SW 1271 (cell line): ENCODE results near the gene MKI67.

Experiments
- DNase-seq, 2 experiments: peaks; one replicate each; lab custom pipeline; 2025; lab: John Stamatoyannopoulos, UW

Gene MKI67

DNA sequence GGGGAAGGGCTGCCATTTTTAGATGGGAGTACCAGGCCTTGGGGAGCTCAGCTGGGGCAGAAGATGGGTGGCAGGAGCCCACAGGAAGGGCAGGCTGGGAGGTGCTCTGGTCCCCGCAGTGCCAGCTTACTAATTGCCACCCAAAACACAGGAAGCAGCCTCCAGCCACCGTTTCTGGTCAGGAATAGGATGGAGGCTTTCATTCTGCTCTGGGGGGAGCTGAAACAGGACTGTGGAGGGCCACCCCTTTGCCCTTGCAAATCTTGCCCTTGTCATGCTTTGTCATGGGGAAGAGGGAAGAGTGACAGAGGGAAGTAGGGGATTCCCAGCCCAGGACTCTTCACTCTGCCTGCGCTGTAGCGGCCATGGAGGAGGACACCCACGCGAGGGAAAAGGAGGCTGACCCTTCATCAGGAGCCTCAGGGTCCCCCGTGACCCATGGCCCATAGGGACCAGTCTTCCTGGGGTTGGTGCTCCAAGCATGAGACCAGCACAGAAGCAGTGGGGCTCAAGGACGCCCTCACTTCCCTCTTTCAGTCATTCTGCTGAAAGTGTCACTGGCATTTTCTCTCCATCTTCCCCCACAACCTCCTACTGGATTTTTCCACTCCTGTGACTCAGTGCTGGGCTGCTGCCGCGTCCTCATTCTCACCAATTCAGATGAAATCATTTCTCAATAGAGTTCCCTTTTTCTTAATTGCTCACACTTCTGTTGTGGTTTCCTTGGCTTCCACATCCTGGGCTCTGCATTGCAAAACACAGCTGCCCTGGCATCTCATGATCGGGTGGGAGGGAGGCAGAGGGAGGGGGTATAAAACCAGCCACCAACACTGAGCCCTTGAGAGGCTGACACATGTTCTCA, 61.9 kb downstream of the MKI67 start:
- DNase-seq, result peak in 1 of 2 experiments; percentile 10

DNA sequence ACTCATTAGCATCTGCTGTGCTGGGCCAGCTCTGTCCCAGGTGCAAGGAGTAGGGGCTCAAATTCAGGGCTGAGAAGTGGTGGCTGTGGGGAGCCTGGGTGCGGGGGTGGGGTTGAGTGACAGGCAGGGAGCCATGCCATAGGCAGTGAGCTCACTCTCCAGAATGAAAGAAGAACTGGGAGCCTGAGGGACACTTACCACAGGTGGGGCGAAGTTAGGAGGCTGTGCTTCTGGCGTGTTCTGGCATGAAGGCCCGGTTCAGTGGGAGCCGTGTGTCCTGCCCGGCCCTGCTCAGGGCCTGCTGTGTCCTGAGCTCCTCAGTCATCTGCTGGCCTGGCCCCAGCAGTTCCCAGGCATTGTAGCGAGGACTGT, 62.5 kb downstream of the MKI67 start:
- no peak for DNase-seq

DNA sequence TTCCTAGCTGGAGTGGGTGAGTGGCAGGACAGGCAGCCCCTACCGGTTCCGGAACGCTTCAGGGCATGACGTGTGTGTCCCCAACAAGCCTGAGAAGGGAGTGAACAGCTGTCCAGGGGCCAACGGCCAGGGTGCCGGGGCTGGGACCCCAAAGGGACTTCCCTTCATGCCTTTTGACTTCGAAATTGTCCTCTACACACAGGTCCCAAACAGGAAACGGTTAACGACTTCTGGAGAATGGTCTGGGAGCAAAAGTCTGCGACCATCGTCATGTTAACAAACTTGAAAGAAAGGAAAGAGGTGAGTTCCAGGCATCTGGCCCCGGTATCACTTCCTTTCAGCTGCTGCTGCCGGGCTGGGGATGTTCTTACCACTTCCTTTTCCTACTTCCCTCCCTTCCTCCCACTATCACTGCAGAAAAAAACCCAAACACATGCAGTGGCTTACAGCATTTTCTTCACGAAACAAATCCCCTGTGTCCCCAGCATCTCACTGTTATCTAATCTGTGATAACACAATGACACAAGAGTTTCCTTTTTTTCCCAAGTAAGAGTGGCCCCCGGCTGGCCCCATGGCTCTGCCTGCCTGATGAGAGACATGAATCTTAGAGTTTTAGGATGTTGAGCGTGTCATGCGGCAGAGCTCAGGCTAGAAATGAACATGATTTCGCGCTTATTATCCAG, 63.2 kb downstream of the MKI67 start:
- DNase-seq, result no peak

DNA sequence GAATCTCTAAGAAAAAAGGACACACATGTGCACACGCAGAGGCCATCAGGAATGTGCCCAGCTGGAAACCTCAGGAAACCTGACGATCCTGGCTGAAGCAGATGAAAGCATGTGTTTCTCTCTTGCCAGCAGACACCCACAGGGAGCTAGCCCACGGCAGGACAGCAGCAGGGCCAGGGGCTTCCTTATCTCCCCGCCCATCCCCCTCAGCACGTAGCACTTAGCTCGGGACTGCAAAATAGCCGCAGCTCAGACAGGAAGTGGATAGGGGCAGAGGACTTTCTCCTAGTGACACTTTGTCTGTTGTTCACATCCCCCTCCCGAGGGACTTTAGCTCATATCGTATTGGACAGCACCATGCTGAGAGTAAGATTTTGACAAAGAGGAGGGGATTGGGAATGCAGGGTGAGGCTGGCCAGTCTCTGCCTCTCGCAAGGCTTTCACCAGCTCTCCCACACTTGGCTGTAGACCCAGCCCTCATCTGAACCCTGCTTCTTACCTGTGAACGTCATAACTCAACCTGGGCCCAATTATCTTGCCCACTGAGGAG, 63.8 kb downstream of the MKI67 start:
- no peak for DNase-seq

DNA sequence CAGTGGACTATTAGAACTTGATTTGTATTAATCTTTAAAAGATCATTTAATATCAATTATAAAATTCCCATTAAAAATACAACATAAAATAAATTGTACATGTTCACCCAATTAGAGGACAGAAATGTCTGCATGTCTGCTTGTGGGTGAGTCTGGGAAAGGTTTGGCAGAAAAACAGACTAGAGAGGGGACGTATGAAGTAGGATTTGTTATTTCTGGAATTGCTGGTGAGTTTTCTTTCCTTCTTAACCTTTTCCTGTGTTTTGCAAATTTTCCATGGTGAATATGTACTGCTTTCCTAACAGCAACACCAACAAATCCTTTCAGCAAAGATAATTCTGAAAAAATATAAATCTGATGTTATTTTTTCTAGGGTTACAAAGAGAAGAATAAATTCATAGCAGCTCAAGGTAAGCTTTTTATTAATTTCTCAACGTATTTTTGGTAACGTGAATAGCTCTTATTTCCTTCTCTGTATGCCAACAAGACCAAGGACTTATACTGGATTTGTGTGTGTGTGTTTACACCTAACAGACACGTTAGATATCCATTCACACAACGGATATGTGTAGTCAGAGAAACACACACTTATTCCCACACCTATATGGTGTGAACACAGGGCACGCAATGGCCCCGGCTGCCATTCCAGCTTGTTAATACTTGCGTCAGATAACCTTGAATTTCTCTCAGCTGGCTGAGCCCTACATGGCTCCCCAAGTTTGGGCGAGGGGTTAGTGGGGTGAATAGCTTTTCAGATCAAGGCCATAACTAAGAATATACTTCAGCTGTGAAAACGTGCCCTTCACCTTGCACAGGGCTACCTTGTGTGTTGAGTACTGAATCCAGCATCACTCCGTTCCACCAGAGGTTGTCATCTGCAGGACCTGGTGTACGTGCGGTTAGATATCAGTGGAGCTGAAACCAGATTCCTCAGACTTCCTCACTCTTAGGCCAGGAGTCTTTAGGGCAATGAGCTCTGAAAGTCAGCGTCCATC, 64.6 kb downstream of the MKI67 start:
- DNase-seq, result no peak

DNA sequence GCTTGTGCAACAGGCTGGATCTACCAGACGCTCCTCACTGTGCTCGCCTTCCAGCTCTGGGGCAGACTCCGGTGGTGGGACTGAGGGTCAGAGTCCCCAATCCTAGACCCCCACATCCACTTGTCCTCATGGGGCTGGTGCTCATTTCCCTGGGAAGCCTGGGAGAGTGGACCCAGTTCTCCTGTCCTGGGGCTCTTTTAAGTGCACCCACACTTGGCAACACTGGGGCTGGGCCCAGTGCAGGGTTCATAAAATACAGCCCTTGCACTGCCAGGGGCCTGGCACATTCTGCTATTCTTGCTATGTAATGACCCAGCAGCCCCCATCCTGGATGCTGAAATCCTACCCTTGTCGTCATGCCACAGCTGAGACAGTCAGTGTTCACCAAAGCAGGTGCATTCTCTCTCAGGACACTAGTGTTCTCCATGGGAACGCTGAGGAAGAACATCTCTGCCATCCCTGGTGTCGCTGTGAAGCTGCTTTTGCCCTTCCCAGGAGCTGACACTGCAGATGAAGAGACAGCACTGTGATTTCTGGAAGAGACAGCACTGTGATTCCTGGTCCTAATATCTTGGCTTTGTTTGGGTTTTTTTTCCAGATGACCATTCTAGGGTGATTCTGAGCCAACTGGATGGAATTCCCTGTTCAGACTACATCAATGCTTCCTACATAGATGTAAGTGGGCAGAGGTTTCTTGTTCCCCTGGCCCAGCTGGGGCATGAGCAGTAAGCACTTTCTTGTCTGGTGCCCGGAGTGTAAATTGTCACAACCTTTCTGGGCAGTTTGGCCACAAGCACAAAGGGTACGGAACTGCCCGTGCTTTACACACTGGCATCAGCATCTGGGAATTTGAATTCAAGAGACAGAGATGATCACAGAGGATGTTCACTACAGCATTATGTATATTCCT, 65.6 kb downstream of the MKI67 start:
- DNase-seq, result no peak

DNA sequence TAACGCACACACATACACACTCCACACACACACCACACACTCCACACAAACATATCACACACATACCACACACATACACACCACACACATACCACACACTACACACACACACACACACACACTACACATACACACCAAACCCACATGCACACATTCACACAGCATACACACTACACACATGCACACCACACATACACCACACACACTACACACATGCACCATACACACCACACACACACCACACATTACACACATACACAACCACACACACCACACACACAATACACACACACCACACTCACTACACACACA, 66.3 kb downstream of the MKI67 start:
- no peak for DNase-seq

DNA sequence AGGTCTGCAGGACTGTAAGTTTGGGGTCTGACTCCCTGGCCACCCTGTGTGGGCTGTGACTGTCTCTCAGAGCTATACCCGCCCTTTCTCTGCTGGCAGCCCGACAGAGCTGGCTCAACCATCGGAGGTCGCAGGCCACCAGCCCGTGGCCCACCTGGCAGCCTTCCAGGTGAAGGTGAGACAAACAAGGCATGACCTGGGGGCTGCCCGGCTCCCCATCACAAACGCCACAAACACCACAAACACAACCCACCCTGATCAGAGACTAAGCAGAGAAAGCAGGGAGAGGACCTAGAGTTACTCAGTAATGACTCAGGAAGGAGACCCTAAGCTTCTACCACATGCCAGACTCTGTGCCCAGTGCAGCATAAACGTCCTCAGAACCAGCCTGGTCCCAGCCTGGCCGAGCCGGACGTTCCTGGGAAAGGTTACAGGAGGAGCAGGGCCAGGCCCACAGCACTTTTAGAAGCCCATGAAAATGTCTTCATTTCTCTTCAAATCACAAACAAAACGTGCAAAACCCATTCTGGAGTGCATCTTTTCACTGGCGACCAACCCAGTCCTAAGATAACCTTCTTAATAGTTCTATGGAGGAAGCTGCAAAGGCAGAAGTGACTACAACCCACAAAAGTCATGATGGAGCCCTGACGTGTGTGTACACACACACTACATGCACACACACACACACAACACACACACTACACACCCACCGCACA, 66.8 kb downstream of the MKI67 start:
- no peak for DNase-seq

DNA sequence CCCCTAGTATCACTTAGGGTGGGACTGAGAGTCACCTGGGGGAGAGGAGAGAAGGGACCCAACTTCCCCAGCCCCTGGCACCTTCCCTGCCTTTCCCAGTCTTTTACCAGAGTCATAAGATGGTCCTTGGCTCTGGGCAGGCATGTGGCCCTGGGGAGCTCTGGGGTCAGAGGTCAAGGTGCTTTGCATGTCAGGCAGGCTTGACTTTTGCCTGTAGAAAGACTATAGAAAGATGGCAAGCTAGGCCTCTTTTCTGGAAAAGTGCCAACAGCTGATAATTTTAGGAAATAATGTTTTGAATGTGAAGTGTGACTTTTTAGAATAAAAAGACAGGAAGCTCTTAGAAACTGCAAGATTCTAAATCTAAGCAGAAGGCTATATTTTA, 67.5 kb downstream of the MKI67 start:
- DNase-seq, result no peak

DNA sequence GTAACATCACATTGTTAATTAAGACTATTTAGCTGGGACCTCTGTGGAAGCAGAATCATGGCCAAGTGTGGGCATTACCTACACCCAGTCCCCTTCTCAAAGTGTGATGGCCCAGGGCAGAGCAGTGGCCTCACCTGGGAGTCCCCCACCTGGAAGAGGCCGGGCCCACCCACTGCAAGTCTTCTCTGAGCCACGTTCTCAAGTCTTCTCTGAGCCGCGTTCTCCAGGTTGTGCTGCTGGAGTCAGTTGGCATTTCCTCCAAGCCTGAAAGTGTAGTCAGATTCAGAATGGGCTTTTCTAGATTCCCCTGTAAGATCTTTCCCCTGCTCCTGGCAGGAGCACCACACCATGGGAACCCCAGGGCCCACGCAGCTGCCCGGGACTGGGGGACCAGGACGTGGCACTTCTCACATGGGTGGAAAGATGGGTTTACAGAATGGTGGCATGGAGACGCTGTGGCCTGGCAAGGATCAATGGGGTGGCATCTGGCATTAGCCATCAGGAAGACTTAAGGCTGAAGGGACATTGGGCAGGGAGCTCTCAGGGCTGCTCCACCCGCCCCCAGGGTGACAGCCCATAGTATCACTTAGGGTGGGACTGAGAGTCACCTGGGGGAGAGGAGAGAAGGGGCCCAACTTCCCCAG, 68.0 kb downstream of the MKI67 start:
- DNase-seq, result no peak

DNA sequence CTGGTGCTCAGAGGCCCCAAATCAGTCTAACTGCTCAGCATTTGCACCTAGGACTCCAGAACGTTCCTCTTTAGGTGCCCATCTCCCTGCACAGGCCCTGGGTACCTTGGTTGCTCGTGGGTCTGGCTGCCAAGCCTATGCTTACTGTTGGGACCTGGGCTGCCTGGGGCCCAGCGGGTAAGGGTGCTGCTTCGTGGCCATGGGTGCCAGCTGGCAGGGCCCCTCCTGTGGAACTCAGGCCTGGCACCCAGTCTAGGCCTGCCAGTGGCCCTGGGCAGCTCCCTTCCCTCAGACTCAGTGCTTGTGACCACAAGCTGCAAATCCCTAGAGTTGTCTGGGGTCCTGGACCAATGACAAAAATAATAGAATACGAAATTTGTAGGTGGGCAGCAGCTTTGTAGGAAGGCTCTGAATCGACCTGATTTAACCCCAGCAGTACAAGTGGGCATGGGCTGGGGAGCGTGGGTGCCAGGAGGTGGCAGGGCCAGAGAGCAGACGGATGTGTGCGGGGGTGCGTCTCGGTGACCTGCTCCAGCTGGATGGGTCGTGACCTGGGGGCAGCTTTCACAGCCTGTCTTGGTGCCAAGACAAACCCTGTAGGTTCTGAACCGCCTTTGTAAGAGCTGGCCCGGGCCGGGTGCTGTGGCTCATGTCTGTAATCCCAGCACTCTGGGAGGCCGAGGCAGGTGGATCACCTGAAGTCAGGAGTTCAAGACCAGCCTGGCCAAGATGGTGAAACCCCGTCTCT, 69.7 kb downstream of the MKI67 start:
- no peak for DNase-seq

DNA sequence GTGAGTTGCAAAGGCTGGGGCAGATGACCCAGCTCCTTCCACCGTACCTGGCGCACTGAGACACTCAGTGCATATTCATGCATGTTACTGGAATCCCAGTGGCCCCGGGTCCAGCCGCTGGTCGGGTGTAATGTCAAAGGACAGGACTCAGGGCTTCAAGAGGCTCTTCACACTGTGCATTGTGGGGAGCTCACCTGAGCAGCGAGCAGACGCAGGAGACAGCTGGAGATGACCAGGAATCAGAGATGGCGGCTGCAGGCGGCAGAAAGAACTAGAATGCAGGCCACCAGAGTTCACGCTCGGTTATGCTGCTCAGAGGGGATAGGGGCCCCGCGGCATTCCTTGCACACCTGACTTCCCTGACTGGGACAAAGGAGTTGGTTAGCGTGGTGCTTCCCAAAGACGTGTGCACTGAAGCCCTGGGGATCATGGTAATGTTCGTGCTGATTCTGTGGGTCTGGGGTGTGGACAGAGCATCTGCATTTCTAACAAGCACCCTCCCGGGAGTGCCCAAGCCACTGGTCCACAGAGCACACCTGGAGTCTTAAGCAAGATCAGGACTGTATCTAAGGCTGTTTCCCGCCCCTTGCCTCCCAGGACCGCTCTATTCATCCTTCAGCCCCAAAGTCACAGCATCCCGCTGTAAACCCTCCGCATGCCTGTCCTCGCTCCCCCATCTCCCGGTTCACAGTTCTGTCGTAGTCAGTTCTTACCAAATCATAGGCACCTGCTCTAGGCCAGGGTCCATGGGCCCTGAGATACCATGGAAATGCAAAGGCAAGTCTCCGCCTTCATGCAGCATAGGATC, 71.0 kb downstream of the MKI67 start:
- DNase-seq, result no peak

DNA sequence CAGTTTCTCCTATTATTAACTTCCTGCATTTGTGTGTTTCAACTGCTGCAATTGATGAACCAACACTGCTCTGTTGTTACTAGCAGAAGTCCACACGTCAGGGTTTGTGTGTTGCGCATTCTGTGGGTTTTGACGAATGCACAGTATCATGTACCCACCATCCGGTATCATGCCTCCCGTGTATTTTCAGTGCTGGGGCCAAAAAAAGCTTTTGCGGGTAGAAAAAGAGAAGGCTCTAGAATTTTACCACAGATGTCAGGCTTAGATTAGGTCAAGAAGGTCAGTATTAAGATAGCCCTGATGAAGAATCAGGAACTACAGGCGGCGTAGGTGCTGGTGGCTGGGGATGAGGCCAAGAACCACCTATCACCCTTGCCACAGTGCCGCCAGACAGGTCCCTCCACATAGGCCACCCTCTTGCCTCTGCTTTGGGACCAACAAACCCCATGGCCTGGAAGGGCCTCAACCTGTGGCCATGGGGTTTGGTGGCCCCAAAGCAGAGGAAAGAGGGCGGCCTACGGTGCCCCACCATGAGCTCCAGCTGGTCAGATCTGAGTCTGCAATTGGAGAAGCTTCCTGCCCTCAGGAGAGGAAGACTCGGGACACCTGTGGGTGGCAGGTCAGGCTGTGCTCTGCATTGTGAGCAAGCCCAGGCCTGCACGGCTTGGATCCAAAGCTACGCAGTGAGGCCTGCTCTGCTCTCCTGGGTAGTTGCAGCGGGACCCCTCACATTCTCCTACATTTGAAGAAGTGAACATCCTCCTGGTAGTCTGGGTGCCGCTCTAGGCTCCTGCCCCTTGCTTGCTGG, 71.9 kb downstream of the MKI67 start:
- no peak for DNase-seq

DNA sequence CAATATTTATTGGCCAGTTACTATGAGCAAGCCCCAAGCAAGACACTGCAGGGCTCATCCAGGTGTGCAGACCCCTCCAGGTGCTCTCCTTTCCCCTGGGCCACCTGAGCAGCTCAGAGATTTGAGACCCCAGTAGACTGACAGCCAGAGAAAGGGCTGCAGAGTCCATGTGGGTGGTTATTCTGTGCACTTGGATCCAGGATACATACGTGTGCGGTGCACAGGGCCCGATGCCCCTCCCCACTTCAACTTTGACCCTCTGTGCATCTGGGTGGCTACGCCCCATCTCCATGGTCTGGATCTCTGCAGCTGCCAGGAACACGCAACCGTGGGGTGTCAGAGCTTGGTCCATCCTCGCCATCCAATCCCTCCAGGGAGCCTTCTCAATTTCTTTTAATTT, 72.9 kb downstream of the MKI67 start:
- DNase-seq, result no peak

DNA sequence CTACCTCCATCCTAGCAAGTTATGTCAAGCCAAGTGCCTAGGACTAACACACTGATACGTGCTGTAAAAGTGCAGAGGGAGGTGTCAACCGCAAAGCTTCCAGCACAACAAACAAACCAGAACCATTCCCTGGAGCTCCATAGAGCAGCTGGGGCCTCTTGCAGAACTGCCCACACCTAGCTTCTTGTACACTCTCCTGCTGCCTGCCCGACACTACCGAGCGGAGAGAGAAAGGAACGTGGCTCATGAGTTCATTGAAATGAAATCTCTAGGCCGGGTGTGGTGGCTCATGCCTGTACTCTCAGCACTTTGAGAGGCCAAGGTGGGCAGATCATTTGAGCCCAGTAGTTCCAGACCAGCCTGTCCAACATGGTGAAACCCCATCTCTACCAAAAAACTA, 73.5 kb downstream of the MKI67 start:
- DNase-seq, result no peak

DNA sequence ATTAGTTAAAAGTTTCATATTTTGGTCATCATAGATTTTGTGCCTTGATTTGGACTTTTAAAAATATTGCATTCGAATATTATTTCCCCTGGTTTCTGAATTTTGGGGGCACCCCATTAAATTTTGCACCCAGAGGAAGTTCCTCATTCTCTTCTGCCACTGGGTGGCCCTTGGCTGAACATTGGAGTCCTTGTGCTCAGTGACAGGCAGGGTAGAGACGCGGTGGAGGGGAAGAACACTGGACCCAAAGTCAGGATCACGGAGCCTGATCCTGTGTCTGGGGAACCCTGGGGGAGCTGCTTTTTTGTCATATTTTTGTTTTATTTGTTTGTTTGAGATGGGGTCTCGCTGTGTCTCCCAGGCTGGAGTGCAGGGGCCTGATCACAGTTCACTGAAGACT, 74.7 kb downstream of the MKI67 start:
- DNase-seq, result no peak

DNA sequence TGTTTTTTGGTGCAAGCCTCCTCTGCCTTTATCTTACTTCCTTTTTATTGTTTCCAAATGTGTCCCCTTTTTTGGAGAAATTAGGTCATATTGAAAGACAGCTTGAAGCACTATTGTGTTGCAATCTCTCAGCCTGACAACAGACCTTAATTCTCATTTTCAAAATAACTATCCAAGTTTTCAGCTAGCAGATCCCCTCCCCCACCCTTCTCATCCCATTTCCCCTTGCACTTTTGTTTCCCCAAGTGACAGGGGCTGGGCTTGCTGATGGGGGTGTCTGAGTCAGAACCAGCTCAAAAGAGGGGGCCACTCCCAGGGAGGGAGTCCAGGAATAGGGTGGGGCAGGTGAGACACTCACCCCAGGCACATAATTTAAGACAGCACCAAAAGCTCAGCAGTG, 75.3 kb downstream of the MKI67 start:
- no peak for DNase-seq

DNA sequence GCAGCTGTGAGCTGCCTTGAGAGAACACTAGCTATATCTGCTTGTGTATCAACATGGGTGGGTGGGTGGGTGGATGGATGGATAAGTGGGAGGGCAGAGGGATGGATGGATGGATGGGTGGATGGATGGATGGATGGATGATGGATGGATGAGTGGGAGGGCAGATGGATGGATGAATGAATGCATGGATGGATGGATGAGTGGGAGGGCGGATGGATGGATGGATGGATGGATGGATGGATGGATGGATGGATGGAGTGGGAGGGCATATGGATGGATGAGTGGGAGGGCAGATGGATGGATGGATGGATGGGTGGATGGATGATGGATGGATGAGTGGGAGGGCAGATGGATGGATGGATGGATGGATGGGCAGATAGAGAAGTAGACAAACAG, 76.1 kb downstream of the MKI67 start:
- no peak for DNase-seq
